ENCODE results near the gene KCNJ4.

Gene KCNJ4

GRCh38 chr22:38490475-38490874, 35.5 kb upstream of the KCNJ4 start:
- no peak overlapping the region for H3K18ac ChIP-seq (ENCODE audit: low read length)
- H3K4me2 ChIP-seq (ENCODE audit: insufficient read depth, low read length, poor library complexity, severe bottlenecking): no peak overlapping the region
- H4K8ac ChIP-seq (ENCODE audit: low read depth, low read length): no peak overlapping the region
- H2BK15ac ChIP-seq (ENCODE audit: low read length): no peak overlapping the region
- H3K4me3 ChIP-seq (ENCODE audit: low read length in 2 of 2): no peak overlapping the region
- no peak overlapping the region for H3K14ac ChIP-seq (ENCODE audit: low read length)
- no peak overlapping the region for H2BK120ac ChIP-seq (ENCODE audit: low read depth, low read length)
- H4K91ac ChIP-seq (ENCODE audit: low read depth, low read length, poor library complexity): no peak overlapping the region
- H3K27me3 ChIP-seq (ENCODE audit: control insufficient read depth in 3 of 3, insufficient read depth in 3 of 3, low read depth in 1 of 3, low read length in 3 of 3): no peaks in the 10 kb centered on the region
- no peak overlapping the region for H2AK5ac ChIP-seq (ENCODE audit: low read depth, low read length)
- no CpG with 5 or more reads among the region's 2 CpGs for WGBS, 2 donors (ENCODE audit: extremely low coverage in 2 of 2, insufficient read length in 2 of 2, insufficient replicate concordance in 1 of 2)
- H3K27ac ChIP-seq (replicated peaks; ENCODE audit: low read length): no peak overlapping the region
- H2BK12ac ChIP-seq (ENCODE audit: low read length): no peak overlapping the region
- no peaks in the 10 kb centered on the region for H3K9me3 ChIP-seq (replicated peaks in 1 of 2; ENCODE audit: control insufficient read depth in 2 of 2, insufficient read depth in 1 of 2, low read depth in 1 of 2, low read length in 2 of 2)
- H3K23ac ChIP-seq (ENCODE audit: low read depth, low read length, poor library complexity): no peak overlapping the region
- H3K79me1 ChIP-seq (ENCODE audit: low read depth, low read length): peaks cover 3% of the 10 kb centered on the region
- peaks cover 56 to 99% of the 10 kb centered on the region in 2 donors for H3K36me3 ChIP-seq (replicated peaks in 1 of 2; ENCODE audit: control insufficient read depth in 2 of 2, insufficient read depth in 2 of 2, low read length in 2 of 2)
- no peak overlapping the region for H3K9ac ChIP-seq (ENCODE audit: low read depth, low read length, poor library complexity)
- H2BK5ac ChIP-seq (ENCODE audit: low read length): no peak overlapping the region
- no peak for DNase-seq (ENCODE audit: low spot score)
- no peak overlapping the region for H3K4ac ChIP-seq (ENCODE audit: low read length)
- H2AFZ ChIP-seq (ENCODE audit: low read length): no peak overlapping the region
- H3K4me1 ChIP-seq (ENCODE audit: control insufficient read depth in 2 of 2, insufficient read depth in 1 of 2, low read depth in 1 of 2, low read length in 2 of 2): no peaks in the 10 kb centered on the region

- Histone ChIP-seq H3K23ac (ENCODE audit: low read depth, low read length, poor library complexity) (no peak overlapping the region), H3K14ac (ENCODE audit: low read length) (no peak overlapping the region), H3K4me3 (ENCODE audit: low read length in 2 of 2) (no peak overlapping the region), H3K79me1 (ENCODE audit: low read depth, low read length) (peaks cover 3% of the 10 kb centered on the region), H4K91ac (ENCODE audit: low read depth, low read length, poor library complexity) (no peak overlapping the region), H3K36me3 (replicated peaks in 1 of 2; ENCODE audit: control insufficient read depth in 2 of 2, insufficient read depth in 2 of 2, low read length in 2 of 2) (peaks cover 54 to 99% of the 10 kb centered on the region in 2 donors), H2BK120ac (ENCODE audit: low read depth, low read length) (no peak overlapping the region), H4K8ac (ENCODE audit: low read depth, low read length) (no peak overlapping the region), H2BK5ac (ENCODE audit: low read length) (no peak overlapping the region), H3K9me3 (replicated peaks in 1 of 2; ENCODE audit: control insufficient read depth in 2 of 2, insufficient read depth in 1 of 2, low read depth in 1 of 2, low read length in 2 of 2) (no peaks in the 10 kb centered on the region), H3K4me1 (ENCODE audit: control insufficient read depth in 2 of 2, insufficient read depth in 1 of 2, low read depth in 1 of 2, low read length in 2 of 2) (no peaks in the 10 kb centered on the region), H3K18ac (ENCODE audit: low read length) (no peak overlapping the region), H3K27ac (replicated peaks; ENCODE audit: low read length) (no peak overlapping the region), H2BK12ac (ENCODE audit: low read length) (no peak overlapping the region), H3K27me3 (ENCODE audit: control insufficient read depth in 3 of 3, insufficient read depth in 3 of 3, low read depth in 1 of 3, low read length in 3 of 3) (no peaks in the 10 kb centered on the region), H3K9ac (ENCODE audit: low read depth, low read length, poor library complexity) (no peak overlapping the region), H2AFZ (ENCODE audit: low read length) (no peak overlapping the region), H3K4me2 (ENCODE audit: insufficient read depth, low read length, poor library complexity, severe bottlenecking) (no peak overlapping the region), H3K4ac (ENCODE audit: low read length) (no peak overlapping the region), H2AK5ac (ENCODE audit: low read depth, low read length) (no peak overlapping the region), H2BK15ac (ENCODE audit: low read length) (no peak overlapping the region)
- no CpG with 5 or more reads among the region's 7 CpGs for WGBS, 2 donors (ENCODE audit: extremely low coverage in 2 of 2, insufficient read length in 2 of 2, insufficient replicate concordance in 1 of 2)
- no peak for DNase-seq (ENCODE audit: low spot score)
Observed at GRCh38 chr22:38489561-38490145, 34.7 kb upstream of the KCNJ4 start.

GRCh38 chr22:38489142-38489541, 34.1 kb upstream of the KCNJ4 start:
- WGBS, 2 donors (ENCODE audit: extremely low coverage in 2 of 2, insufficient read length in 2 of 2, insufficient replicate concordance in 1 of 2): no CpG with 5 or more reads among the region's 17 CpGs
- Histone ChIP-seq H3K4me3 (ENCODE audit: low read length in 2 of 2) (no peak overlapping the region), H4K91ac (ENCODE audit: low read depth, low read length, poor library complexity) (no peak overlapping the region)

GRCh38 chr22:38487946-38488345, 32.9 kb upstream of the KCNJ4 start:
- WGBS, 2 donors (ENCODE audit: extremely low coverage in 2 of 2, insufficient read length in 2 of 2, insufficient replicate concordance in 1 of 2): no CpG with 5 or more reads among the region's 6 CpGs
- H3K4me2 ChIP-seq (ENCODE audit: insufficient read depth, low read length, poor library complexity, severe bottlenecking): no peak overlapping the region
- H2BK5ac ChIP-seq (ENCODE audit: low read length): no peak overlapping the region
- H2BK120ac ChIP-seq (ENCODE audit: low read depth, low read length): no peak overlapping the region
- no peak overlapping the region for H3K4ac ChIP-seq (ENCODE audit: low read length)
- no peak for DNase-seq (ENCODE audit: low spot score)
- no peaks in the 10 kb centered on the region for H3K9me3 ChIP-seq (replicated peaks in 1 of 2; ENCODE audit: control insufficient read depth in 2 of 2, insufficient read depth in 1 of 2, low read depth in 1 of 2, low read length in 2 of 2)
- no peak overlapping the region for H2BK12ac ChIP-seq (ENCODE audit: low read length)
- no peak overlapping the region for H3K14ac ChIP-seq (ENCODE audit: low read length)
- H3K79me1 ChIP-seq (ENCODE audit: low read depth, low read length): peaks cover 3% of the 10 kb centered on the region
- peaks cover 55 to 99% of the 10 kb centered on the region in 2 donors for H3K36me3 ChIP-seq (replicated peaks in 1 of 2; ENCODE audit: control insufficient read depth in 2 of 2, insufficient read depth in 2 of 2, low read length in 2 of 2)
- no peak overlapping the region for H2BK15ac ChIP-seq (ENCODE audit: low read length)
- no peak overlapping the region for H4K8ac ChIP-seq (ENCODE audit: low read depth, low read length)
- H3K23ac ChIP-seq (ENCODE audit: low read depth, low read length, poor library complexity): no peak overlapping the region
- H3K4me3 ChIP-seq (ENCODE audit: low read length in 2 of 2): no peak overlapping the region
- H4K91ac ChIP-seq (ENCODE audit: low read depth, low read length, poor library complexity): no peak overlapping the region
- H3K9ac ChIP-seq (ENCODE audit: low read depth, low read length, poor library complexity): no peak overlapping the region
- no peak overlapping the region for H3K27ac ChIP-seq (replicated peaks; ENCODE audit: low read length)
- H2AFZ ChIP-seq (ENCODE audit: low read length): no peak overlapping the region
- H2AK5ac ChIP-seq (ENCODE audit: low read depth, low read length): no peak overlapping the region
- no peaks in the 10 kb centered on the region for H3K27me3 ChIP-seq (ENCODE audit: control insufficient read depth in 3 of 3, insufficient read depth in 3 of 3, low read depth in 1 of 3, low read length in 3 of 3)
- H3K18ac ChIP-seq (ENCODE audit: low read length): no peak overlapping the region
- no peaks in the 10 kb centered on the region for H3K4me1 ChIP-seq (ENCODE audit: control insufficient read depth in 2 of 2, insufficient read depth in 1 of 2, low read depth in 1 of 2, low read length in 2 of 2)

More at GRCh38 chr22:38489142-38489541, 34.1 kb upstream of the KCNJ4 start:
- H3K79me1 ChIP-seq (ENCODE audit: low read depth, low read length): peaks cover 3% of the 10 kb centered on the region
- no peaks in the 10 kb centered on the region for H3K4me1 ChIP-seq (ENCODE audit: control insufficient read depth in 2 of 2, insufficient read depth in 1 of 2, low read depth in 1 of 2, low read length in 2 of 2)
- H3K36me3 ChIP-seq (replicated peaks in 1 of 2; ENCODE audit: control insufficient read depth in 2 of 2, insufficient read depth in 2 of 2, low read length in 2 of 2): peaks cover 57 to 99% of the 10 kb centered on the region in 2 donors
- no peak overlapping the region for H3K4ac ChIP-seq (ENCODE audit: low read length)
- no peak overlapping the region for H2BK5ac ChIP-seq (ENCODE audit: low read length)
- no peaks in the 10 kb centered on the region for H3K27me3 ChIP-seq (ENCODE audit: control insufficient read depth in 3 of 3, insufficient read depth in 3 of 3, low read depth in 1 of 3, low read length in 3 of 3)
- no peak overlapping the region for H2BK120ac ChIP-seq (ENCODE audit: low read depth, low read length)
- no peak overlapping the region for H3K4me2 ChIP-seq (ENCODE audit: insufficient read depth, low read length, poor library complexity, severe bottlenecking)
- H2AK5ac ChIP-seq (ENCODE audit: low read depth, low read length): no peak overlapping the region
- H3K23ac ChIP-seq (ENCODE audit: low read depth, low read length, poor library complexity): no peak overlapping the region
- H4K8ac ChIP-seq (ENCODE audit: low read depth, low read length): no peak overlapping the region
- H3K14ac ChIP-seq (ENCODE audit: low read length): no peak overlapping the region
- no peaks in the 10 kb centered on the region for H3K9me3 ChIP-seq (replicated peaks in 1 of 2; ENCODE audit: control insufficient read depth in 2 of 2, insufficient read depth in 1 of 2, low read depth in 1 of 2, low read length in 2 of 2)
- H2AFZ ChIP-seq (ENCODE audit: low read length): no peak overlapping the region
- H3K18ac ChIP-seq (ENCODE audit: low read length): no peak overlapping the region
- DNase-seq (ENCODE audit: low spot score): no peak
- no peak overlapping the region for H3K27ac ChIP-seq (replicated peaks; ENCODE audit: low read length)
- no peak overlapping the region for H2BK15ac ChIP-seq (ENCODE audit: low read length)
- H3K9ac ChIP-seq (ENCODE audit: low read depth, low read length, poor library complexity): no peak overlapping the region
- no peak overlapping the region for H2BK12ac ChIP-seq (ENCODE audit: low read length)

All from neuronal stem cell (in vitro differentiated cells).